ENCODE measurements around the gene TRMT10A. TPM values are rescaled to one million over a fixed set of nuclear protein-coding genes. Genes with fewer than 3 reads are reported as not detected.

TRMT10A gene
- total RNA-seq, 2 donors from 2014 or later: 3.3 to 21.8 TPM

DNA sequence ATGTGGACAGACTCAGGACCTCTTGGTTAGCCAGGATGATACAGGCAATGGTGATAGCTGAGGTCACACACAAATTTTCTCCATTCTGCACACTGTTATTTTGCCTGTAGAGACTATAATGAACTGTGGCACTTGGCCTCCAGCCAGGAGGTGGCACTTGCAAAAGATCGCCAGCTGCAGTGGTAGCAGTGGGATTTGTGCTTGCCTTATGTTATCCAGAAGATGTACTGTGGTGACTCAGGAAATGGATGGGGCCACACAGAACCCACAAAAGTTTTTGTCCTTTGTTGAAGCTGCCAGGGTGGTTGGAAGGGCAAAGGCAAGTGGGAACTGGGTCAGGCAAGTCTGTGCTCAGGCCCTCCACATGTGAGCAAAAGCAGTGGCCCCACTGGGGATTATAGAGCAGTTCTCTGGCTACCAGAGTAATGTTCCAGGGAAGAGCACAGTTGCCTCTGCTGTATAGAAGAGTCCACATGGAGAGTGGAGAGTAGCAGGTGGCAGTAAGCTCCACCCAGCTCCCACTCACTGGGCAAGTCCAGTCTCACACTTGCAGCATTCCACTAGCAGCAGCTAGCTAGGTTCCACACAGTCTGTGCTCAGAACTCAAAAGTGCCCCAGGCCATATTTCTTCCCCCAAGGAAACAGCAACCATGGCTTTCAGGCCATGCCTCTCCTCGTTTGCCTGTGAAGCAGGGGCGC is 58.9 kb downstream of the TRMT10A start:
- intact Hi-C loops (cut with DNase I): no loop called here
- H3K4me3 ChIP-seq: no peak overlapping the region
- H3K27ac ChIP-seq: no peak overlapping the region
- ATAC-seq (no peak), DNase-seq (peak in 1 of 4 donors; percentile 7)
- H3K9me3 ChIP-seq: no peaks in the 10 kb centered on the region
- 78 to 81% methylated on average over 3 of the region's 3 CpGs for WGBS, 2 donors
- H3K27me3 ChIP-seq: peaks cover 0 to 2% of the 10 kb centered on the region in 2 donors
- no peak for TF ChIP-seq POLR2A (IDR thresholded peaks at IDR 0.05)
- TF ChIP-seq, protein P1, sequence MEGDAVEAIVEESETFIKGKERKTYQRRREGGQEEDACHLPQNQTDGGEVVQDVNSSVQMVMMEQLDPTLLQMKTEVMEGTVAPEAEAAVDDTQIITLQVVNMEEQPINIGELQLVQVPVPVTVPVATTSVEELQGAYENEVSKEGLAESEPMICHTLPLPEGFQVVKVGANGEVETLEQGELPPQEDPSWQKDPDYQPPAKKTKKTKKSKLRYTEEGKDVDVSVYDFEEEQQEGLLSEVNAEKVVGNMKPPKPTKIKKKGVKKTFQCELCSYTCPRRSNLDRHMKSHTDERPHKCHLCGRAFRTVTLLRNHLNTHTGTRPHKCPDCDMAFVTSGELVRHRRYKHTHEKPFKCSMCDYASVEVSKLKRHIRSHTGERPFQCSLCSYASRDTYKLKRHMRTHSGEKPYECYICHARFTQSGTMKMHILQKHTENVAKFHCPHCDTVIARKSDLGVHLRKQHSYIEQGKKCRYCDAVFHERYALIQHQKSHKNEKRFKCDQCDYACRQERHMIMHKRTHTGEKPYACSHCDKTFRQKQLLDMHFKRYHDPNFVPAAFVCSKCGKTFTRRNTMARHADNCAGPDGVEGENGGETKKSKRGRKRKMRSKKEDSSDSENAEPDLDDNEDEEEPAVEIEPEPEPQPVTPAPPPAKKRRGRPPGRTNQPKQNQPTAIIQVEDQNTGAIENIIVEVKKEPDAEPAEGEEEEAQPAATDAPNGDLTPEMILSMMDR (IDR thresholded peaks at IDR 0.05): no peak
- H3K36me3 ChIP-seq (replicated peaks in 1 of 2; ENCODE audit: insufficient read depth in 1 of 2, low read depth in 2 of 2): no peaks in the 10 kb centered on the region
- no peaks in the 10 kb centered on the region for H3K4me1 ChIP-seq

Other genes with a start within 250 kb of the TRMT10A start
- 100 to 1,000 TPM; 134 to 306 TPM for gene ADH1B, start 242.6 kb downstream of the TRMT10A start, total RNA-seq
- 10 to 100 TPM; 10.9 to 38.9 TPM for gene ADH1C, start 211.3 kb downstream of the TRMT10A start, total RNA-seq
- gene ADH7, start 128.7 kb downstream of the TRMT10A start, total RNA-seq: not detected
- gene C4orf17, start 53.0 kb downstream of the TRMT10A start, total RNA-seq: not detected
- not detected for gene MTTP, start 10.8 kb upstream of the TRMT10A start, total RNA-seq
- gene C4orf54, start 93.8 kb upstream of the TRMT10A start, total RNA-seq: under 1 TPM in 1 of 2 donors, not detected in 1; under 0.01 TPM

Measured in body of pancreas (tissue), 4 donors.